Skeletal muscle tissue (tissue), 4 donors: ENCODE data around the gene HDAC4. TPM values are rescaled to one million over a fixed set of nuclear protein-coding genes. Genes with fewer than 3 reads are reported as not detected.

Source experiments
- H3K27ac ChIP-seq: one replicate; pipeline ENCODE4 v1.7.0; 2013; ENCODE audit warnings: mild to moderate bottlenecking, low read depth, low read length, inconsistent platforms
- H3K27me3 ChIP-seq, 3 donors: one replicate each; pipeline ENCODE4 v1.7.0; 2013; ENCODE audit warnings: low read length in 3 of 3; ENCODE audit not compliant: control insufficient read depth in 3 of 3, insufficient read depth in 3 of 3
- H3K36me3 ChIP-seq, 3 donors: one replicate each; pipeline ENCODE4 v1.7.0; 2013; ENCODE audit warnings: low read length in 3 of 3; ENCODE audit not compliant: control insufficient read depth in 3 of 3, insufficient read depth in 3 of 3
- H3K4me1 ChIP-seq, 3 donors: one replicate each; pipeline ENCODE4 v1.7.0; 2013; ENCODE audit warnings: low read length in 3 of 3, mild to moderate bottlenecking in 3 of 3; ENCODE audit not compliant: control insufficient read depth in 3 of 3, insufficient read depth in 3 of 3
- H3K4me3 ChIP-seq, 3 donors: one replicate each; pipeline ENCODE4 v1.7.0; 2013; ENCODE audit warnings: low read length in 3 of 3
- H3K9ac ChIP-seq, 3 donors: one replicate each; pipeline ENCODE4 v1.7.0; 2013; ENCODE audit warnings: low read length in 3 of 3, mild to moderate bottlenecking in 3 of 3, moderate library complexity in 2 of 3, low read depth in 1 of 3
- H3K9me3 ChIP-seq, 3 donors: one replicate each; pipeline ENCODE4 v1.7.0; 2013; ENCODE audit warnings: low read length in 3 of 3; ENCODE audit not compliant: control insufficient read depth in 3 of 3
- total RNA-seq: library from RNA; depleted of rRNA; stranded (reverse); fragments of >200 nt; gene quantifications from one replicate; pipeline ENCODE4 v1.2.3, GENCODE V29; 2014
- donor health status: Osteomylitis.

The HDAC4 gene
- total RNA-seq, 1 donor from 2014 or later: 23.5 TPM

- Histone ChIP-seq H3K36me3 (no peaks in the 10 kb centered on the region), H3K27ac (no peak overlapping the region), H3K4me1 (peaks cover under 1 to 10% (median 9%) of the 10 kb centered on the region in 3 donors), H3K9ac (no peak overlapping the region), H3K27me3 (peaks cover 8 to 29% (median 26%) of the 10 kb centered on the region in 3 donors), H3K9me3 (no peaks in the 10 kb centered on the region), H3K4me3 (no peak overlapping the region)
Observed at GRCh38 chr2:239029958-239030357, 370.9 kb downstream of the HDAC4 start.

GRCh38 chr2:239028253-239028619 is 372.6 kb downstream of the HDAC4 start:
- Histone ChIP-seq H3K9ac (no peak overlapping the region), H3K27me3 (peaks cover 8 to 29% (median 27%) of the 10 kb centered on the region in 3 donors), H3K4me1 (no peaks in the 10 kb centered on the region), H3K9me3 (no peaks in the 10 kb centered on the region), H3K4me3 (no peak overlapping the region), H3K27ac (no peak overlapping the region), H3K36me3 (no peaks in the 10 kb centered on the region)

- H3K4me3 ChIP-seq: no peak overlapping the region
- H3K27ac ChIP-seq: no peak overlapping the region
- H3K9ac ChIP-seq: no peak overlapping the region
- no peaks in the 10 kb centered on the region for H3K4me1 ChIP-seq
- H3K9me3 ChIP-seq: no peaks in the 10 kb centered on the region
- H3K27me3 ChIP-seq: peaks cover 8 to 29% (median 27%) of the 10 kb centered on the region in 3 donors
- no peaks in the 10 kb centered on the region for H3K36me3 ChIP-seq
Observed at GRCh38 chr2:239027391-239028252, 373.2 kb downstream of the HDAC4 start.

GRCh38 chr2:239026711-239027361 is 374.0 kb downstream of the HDAC4 start:
- Histone ChIP-seq H3K9me3 (no peaks in the 10 kb centered on the region), H3K4me1 (no peaks in the 10 kb centered on the region), H3K27ac (no peak overlapping the region), H3K27me3 (peaks cover 8 to 29% (median 27%) of the 10 kb centered on the region in 3 donors), H3K9ac (no peak overlapping the region), H3K4me3 (no peak overlapping the region), H3K36me3 (no peaks in the 10 kb centered on the region)

DNA sequence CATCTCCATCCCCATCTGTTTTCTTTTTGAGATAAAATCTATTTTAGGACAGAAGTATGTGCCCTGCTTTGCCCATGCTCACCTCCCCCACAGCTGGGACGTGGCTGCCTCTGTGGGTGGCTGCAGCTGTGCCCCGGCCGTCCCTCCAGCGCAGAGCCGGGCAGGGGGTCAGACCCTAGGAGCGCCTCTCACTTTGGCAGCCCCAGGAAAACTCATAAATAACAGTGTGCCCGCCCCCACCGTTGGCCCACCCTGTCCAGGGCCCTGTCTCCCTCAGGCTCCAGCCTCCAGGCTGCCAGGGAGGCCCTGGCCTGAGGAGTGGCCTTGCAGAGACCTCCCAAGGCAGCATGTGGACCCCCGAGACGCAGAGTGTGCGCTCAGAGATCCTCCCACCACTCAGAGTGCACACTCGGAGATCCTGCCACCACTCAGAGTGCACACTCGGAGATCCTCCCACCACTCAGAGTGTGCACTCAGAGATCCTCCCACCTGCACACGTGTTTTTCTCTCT is 374.8 kb downstream of the HDAC4 start:
- Histone ChIP-seq H3K4me3 (no peak overlapping the region), H3K9ac (no peak overlapping the region), H3K4me1 (no peaks in the 10 kb centered on the region), H3K27ac (no peak overlapping the region), H3K9me3 (no peaks in the 10 kb centered on the region), H3K36me3 (no peaks in the 10 kb centered on the region), H3K27me3 (peaks cover 8 to 36% (median 27%) of the 10 kb centered on the region in 3 donors)

DNA sequence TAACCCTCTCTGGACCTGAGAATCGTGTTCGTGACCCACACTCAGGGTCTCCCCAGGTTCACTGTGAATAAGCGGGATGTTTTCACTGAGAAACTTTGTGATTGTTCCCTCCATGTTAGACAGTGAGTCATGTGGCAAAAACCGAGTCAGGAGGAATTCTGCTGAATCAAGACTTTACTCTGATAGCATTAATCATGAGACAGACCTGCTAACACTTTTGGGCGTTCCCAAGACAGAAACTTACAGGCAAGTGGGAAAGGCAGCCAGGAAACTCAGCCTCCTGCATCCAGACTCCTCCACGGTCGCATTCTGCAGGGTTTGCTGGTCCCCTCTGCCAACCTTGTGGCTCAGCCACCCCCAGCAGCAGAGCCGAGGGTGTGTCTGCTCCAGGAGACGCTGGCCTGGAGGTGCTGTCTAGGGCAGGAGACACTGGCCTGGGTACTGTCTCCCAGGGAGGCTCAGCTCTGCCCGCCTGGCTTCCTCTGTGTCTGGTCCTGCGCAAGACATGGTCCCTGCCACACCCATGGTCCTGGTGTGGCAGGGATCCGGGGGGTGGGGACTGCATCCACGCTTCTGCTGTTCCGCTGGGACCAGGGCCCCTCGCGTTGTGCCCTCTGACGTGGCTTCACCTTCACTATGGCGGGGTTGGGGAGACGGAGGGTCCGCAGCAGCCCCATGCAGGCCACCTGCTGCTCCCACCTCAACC is 375.6 kb downstream of the HDAC4 start:
- Histone ChIP-seq H3K9ac (no peak overlapping the region), H3K4me1 (no peaks in the 10 kb centered on the region), H3K9me3 (no peaks in the 10 kb centered on the region), H3K27me3 (peaks cover 10 to 37% (median 22%) of the 10 kb centered on the region in 3 donors), H3K4me3 (no peak overlapping the region), H3K27ac (no peak overlapping the region), H3K36me3 (no peaks in the 10 kb centered on the region)

DNA sequence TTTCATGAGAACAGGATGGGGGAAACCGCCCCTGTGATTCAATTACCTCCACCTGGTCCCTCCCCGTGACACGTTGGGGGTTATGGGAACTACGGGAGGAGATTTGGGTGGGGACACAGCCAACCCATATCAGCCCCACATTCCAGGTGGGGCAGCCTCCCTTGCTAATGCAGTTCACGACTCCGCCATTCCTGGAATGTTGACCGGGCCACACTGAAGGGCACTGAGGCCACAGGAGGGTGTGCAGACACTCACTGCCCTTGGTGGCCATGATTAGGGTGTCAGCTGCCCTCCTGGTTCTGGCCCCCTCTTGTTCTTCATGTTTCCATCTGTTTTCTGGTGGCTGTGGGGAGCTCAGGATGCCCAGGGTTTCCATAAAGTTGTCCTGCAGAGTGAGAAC is 376.6 kb downstream of the HDAC4 start:
- H3K4me3 ChIP-seq: no peak overlapping the region
- H3K9ac ChIP-seq: no peak overlapping the region
- no peaks in the 10 kb centered on the region for H3K4me1 ChIP-seq
- H3K27me3 ChIP-seq: peaks cover 9 to 41% (median 26%) of the 10 kb centered on the region in 3 donors
- no peak overlapping the region for H3K27ac ChIP-seq
- H3K36me3 ChIP-seq: no peaks in the 10 kb centered on the region
- H3K9me3 ChIP-seq: no peaks in the 10 kb centered on the region

DNA sequence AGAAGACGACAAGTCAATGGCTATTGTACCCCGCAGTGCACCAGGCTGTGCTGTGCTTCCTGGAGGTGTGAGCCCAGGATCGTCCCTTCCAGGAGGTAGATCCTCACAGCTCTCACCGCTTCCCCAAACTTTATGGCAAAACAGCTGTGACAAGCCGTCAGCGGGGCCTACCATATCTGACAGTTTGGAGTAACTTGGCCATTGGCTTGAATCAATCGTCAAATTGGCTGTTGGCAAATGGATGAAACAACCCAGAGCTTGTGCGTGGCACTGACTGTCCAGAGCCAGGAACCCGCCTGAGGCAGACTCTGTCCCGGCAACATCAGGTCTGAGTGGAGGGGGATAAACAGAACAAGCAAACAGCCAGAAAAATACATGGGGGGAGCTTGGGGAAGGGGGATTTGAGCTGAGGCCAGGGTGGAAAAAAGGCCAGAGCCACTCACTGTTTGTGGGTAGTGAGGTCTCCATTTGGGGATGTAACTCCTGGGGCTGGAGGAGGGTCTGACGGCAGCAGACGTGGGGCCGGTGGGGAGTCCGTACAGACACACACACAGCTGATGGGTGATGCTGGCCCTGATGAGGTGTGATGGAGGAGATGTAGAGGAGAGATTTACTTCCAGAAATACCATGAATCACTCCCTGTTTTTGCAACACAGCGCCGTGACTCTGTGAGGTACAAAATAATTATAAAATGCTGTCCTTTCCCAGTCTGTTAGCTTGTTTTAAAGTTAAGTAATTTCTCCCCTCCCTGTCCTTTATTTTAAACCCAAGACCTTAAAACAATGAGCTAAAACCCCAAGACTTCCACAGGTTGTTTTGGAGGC is 378.2 kb downstream of the HDAC4 start:
- H3K27me3 ChIP-seq: peaks cover 11 to 42% (median 32%) of the 10 kb centered on the region in 3 donors
- H3K27ac ChIP-seq: no peak overlapping the region
- no peak overlapping the region for H3K9ac ChIP-seq
- no peaks in the 10 kb centered on the region for H3K9me3 ChIP-seq
- H3K4me1 ChIP-seq: no peaks in the 10 kb centered on the region
- no peak overlapping the region for H3K4me3 ChIP-seq
- H3K36me3 ChIP-seq: no peaks in the 10 kb centered on the region

- Histone ChIP-seq H3K9ac (no peak overlapping the region), H3K4me3 (no peak overlapping the region), H3K27me3 (peaks cover 12 to 36% (median 28%) of the 10 kb centered on the region in 3 donors)
Observed at GRCh38 chr2:239021651-239022436, 379.0 kb downstream of the HDAC4 start.

More at GRCh38 chr2:239021651-239022436, 379.0 kb downstream of the HDAC4 start:
- Histone ChIP-seq H3K9me3 (no peaks in the 10 kb centered on the region), H3K36me3 (no peaks in the 10 kb centered on the region), H3K27ac (no peak overlapping the region), H3K4me1 (no peaks in the 10 kb centered on the region)
